ENCODE data around the gene ANO6.
A peak's percentile ranks its signal among the peaks of the same experiment; 100 is the strongest.
"Not testable (repeated sequence)": the region's sequence is repeated elsewhere in the genome, so short reads cannot be mapped to it uniquely, and the experiment has no call there.

ANO6 gene, protein sequence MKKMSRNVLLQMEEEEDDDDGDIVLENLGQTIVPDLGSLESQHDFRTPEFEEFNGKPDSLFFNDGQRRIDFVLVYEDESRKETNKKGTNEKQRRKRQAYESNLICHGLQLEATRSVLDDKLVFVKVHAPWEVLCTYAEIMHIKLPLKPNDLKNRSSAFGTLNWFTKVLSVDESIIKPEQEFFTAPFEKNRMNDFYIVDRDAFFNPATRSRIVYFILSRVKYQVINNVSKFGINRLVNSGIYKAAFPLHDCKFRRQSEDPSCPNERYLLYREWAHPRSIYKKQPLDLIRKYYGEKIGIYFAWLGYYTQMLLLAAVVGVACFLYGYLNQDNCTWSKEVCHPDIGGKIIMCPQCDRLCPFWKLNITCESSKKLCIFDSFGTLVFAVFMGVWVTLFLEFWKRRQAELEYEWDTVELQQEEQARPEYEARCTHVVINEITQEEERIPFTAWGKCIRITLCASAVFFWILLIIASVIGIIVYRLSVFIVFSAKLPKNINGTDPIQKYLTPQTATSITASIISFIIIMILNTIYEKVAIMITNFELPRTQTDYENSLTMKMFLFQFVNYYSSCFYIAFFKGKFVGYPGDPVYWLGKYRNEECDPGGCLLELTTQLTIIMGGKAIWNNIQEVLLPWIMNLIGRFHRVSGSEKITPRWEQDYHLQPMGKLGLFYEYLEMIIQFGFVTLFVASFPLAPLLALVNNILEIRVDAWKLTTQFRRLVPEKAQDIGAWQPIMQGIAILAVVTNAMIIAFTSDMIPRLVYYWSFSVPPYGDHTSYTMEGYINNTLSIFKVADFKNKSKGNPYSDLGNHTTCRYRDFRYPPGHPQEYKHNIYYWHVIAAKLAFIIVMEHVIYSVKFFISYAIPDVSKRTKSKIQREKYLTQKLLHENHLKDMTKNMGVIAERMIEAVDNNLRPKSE

DNA sequence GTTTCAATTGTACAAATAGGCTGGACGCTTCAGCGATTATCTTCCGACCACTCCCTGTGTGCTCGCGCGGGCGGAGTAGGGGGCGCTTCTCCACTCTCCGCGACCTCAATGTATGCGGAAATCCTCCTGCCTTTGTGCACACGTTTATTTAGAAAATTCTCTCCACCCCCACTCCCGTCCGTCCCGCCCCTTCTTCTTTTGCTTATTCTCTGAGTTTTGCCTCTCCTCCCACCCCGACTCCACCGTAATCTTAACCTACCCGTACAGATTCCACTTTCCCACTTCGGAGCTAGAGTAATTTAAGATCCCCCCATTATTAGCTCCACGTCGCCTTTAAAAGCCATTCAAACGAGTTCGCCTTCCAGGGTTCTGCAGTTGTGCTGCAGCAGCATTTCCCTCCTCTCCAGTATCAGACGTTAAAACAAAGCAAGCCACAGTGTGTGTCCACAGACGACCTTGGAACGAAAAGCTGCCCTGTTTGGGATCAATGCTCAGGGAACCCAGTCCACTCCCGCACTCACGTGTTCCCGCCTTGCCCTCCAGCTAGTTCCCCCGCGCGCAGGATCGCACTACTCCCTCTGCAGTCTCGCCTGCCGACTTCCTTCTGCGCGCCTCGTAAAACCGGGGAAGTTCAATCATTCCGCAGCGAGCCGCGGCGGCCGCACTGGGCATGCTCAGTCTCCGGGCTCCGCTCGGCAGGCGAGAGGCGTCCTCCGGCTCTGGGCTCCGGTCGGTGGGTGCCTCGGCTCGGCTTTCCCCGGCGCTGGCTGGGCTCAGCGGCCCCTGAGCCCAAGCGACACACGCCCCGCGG, at the start of gene ANO6:
Gene ANO6 (plus strand): TSS at position 677 of the 811 bp plus-strand sequence. CDS start 227 bp downstream, outside the sequence.
- peak; percentile 83 for DNase-seq
- Histone ChIP-seq H4K20me1 (ENCODE audit: insufficient read depth, low read length) (no peaks in the 10 kb centered on the region), H3K27ac (ENCODE audit: low read length) (peak within 1 kb of the TSS; percentile 80), H3K9me3 (replicated peaks; ENCODE audit: insufficient read depth, low read length) (no peaks in the 10 kb centered on the region), H3K4me3 (ENCODE audit: low read length) (peak within 1 kb of the TSS; percentile 81), H3K4me2 (ENCODE audit: low read depth, low read length) (peak within 1 kb of the TSS; percentile 77), H3K27me3 (replicated peaks; ENCODE audit: insufficient read depth, low read length) (no peaks in the 10 kb centered on the region), H3F3A (ENCODE audit: insufficient read depth, low read length) (peaks cover 22% of the 10 kb centered on the region), H2AFZ (ENCODE audit: low read length) (peak within 1 kb of the TSS; percentile 84), H3K79me2 (ENCODE audit: low read length) (peaks cover 50% of the 10 kb centered on the region), H3K9me2 (replicated peaks; ENCODE audit: insufficient read depth, low read length) (no peaks in the 10 kb centered on the region), H3K9ac (ENCODE audit: low read length) (peak within 1 kb of the TSS; percentile 82), H3K4me1 (ENCODE audit: low read length) (peaks cover 19% of the 10 kb centered on the region), H3K36me3 (replicated peaks; ENCODE audit: insufficient read depth, low read length) (no peaks in the 10 kb centered on the region)
- TF ChIP-seq EZH2 (optimal IDR thresholded peaks at IDR 0.05; ENCODE audit: low read depth, low read length): no peak
- TF ChIP-seq CTCF (IDR thresholded peaks at IDR 0.05; ENCODE audit: low read length): peak; percentile 25
- no peak for TF ChIP-seq EZH2phosphoT487 (IDR thresholded peaks at IDR 0.05; ENCODE audit: low read length)

GRCh38 chr12:45168976-45169375, 46.9 kb upstream of the ANO6 start:
- no peak overlapping the region for H3K9ac ChIP-seq (ENCODE audit: low read length)
- DNase-seq: no peak
- no peaks in the 10 kb centered on the region for H3K36me3 ChIP-seq (replicated peaks; ENCODE audit: insufficient read depth, low read length)
- H3K27me3 ChIP-seq (replicated peaks; ENCODE audit: insufficient read depth, low read length): no peaks in the 10 kb centered on the region
- no peak overlapping the region for H3K4me3 ChIP-seq (ENCODE audit: low read length)
- H4K20me1 ChIP-seq (ENCODE audit: insufficient read depth, low read length): no peaks in the 10 kb centered on the region
- no peak overlapping the region for H2AFZ ChIP-seq (ENCODE audit: low read length)
- H3K27ac ChIP-seq (ENCODE audit: low read length): no peak overlapping the region
- H3K9me2 ChIP-seq (replicated peaks; ENCODE audit: insufficient read depth, low read length): no peaks in the 10 kb centered on the region
- H3K9me3 ChIP-seq (replicated peaks; ENCODE audit: insufficient read depth, low read length): no peaks in the 10 kb centered on the region
- TF ChIP-seq EZH2phosphoT487 (IDR thresholded peaks at IDR 0.05; ENCODE audit: low read length) (no peak), CTCF (IDR thresholded peaks at IDR 0.05; ENCODE audit: low read length) (no peak)
- H3K4me1 ChIP-seq (ENCODE audit: low read length): no peaks in the 10 kb centered on the region
- no peaks in the 10 kb centered on the region for H3F3A ChIP-seq (ENCODE audit: insufficient read depth, low read length)
- no peak overlapping the region for H3K4me2 ChIP-seq (ENCODE audit: low read depth, low read length)
- H3K79me2 ChIP-seq (ENCODE audit: low read length): no peaks in the 10 kb centered on the region

GRCh38 chr12:45170456-45171042, 45.3 kb upstream of the ANO6 start:
- H2AFZ ChIP-seq (ENCODE audit: low read length): no peak overlapping the region
- no peak overlapping the region for H3K27ac ChIP-seq (ENCODE audit: low read length)
- H3K27me3 ChIP-seq (replicated peaks; ENCODE audit: insufficient read depth, low read length): no peaks in the 10 kb centered on the region
- DNase-seq: peak; percentile 57
- no peaks in the 10 kb centered on the region for H3K36me3 ChIP-seq (replicated peaks; ENCODE audit: insufficient read depth, low read length)
- no peaks in the 10 kb centered on the region for H3F3A ChIP-seq (ENCODE audit: insufficient read depth, low read length)
- peak; percentile 95 for TF ChIP-seq CTCF (IDR thresholded peaks at IDR 0.05; ENCODE audit: low read length)
- no peak for TF ChIP-seq EZH2phosphoT487 (IDR thresholded peaks at IDR 0.05; ENCODE audit: low read length)
- no peaks in the 10 kb centered on the region for H4K20me1 ChIP-seq (ENCODE audit: insufficient read depth, low read length)
- H3K9me3 ChIP-seq (replicated peaks; ENCODE audit: insufficient read depth, low read length): no peaks in the 10 kb centered on the region
- H3K79me2 ChIP-seq (ENCODE audit: low read length): no peaks in the 10 kb centered on the region
- no peak overlapping the region for H3K4me3 ChIP-seq (ENCODE audit: low read length)
- H3K9ac ChIP-seq (ENCODE audit: low read length): no peak overlapping the region
- no peaks in the 10 kb centered on the region for H3K9me2 ChIP-seq (replicated peaks; ENCODE audit: insufficient read depth, low read length)
- H3K4me1 ChIP-seq (ENCODE audit: low read length): no peaks in the 10 kb centered on the region
- no peak overlapping the region for H3K4me2 ChIP-seq (ENCODE audit: low read depth, low read length)

DNA sequence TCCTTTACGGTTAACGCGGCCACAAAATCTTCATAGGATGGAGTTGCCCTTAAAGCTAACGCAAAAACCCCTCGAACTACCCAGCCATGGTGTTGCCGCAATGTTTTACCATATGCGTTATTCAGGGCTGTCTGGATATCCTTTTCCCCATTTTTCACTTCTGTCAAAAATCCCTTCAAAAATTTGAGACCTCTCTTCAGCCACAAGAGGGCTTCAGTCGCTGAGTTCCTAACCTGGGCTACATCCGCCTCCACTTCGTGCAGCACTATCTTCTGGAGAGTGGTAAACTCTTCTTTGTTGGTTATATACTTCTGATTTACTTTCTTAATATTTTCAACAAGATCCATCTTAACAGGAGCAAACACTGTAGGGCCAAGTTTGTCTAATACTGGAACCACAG, 42.6 kb upstream of the ANO6 start:
- not testable (repeated sequence) for H3F3A ChIP-seq (ENCODE audit: insufficient read depth, low read length); H3K9ac ChIP-seq (ENCODE audit: low read length); H3K79me2 ChIP-seq (ENCODE audit: low read length); H3K27ac ChIP-seq (ENCODE audit: low read length); H3K4me3 ChIP-seq (ENCODE audit: low read length); H4K20me1 ChIP-seq (ENCODE audit: insufficient read depth, low read length); H3K36me3 ChIP-seq (replicated peaks; ENCODE audit: insufficient read depth, low read length); H2AFZ ChIP-seq (ENCODE audit: low read length); DNase-seq; H3K27me3 ChIP-seq (replicated peaks; ENCODE audit: insufficient read depth, low read length); H3K9me3 ChIP-seq (replicated peaks; ENCODE audit: insufficient read depth, low read length); H3K9me2 ChIP-seq (replicated peaks; ENCODE audit: insufficient read depth, low read length); H3K4me1 ChIP-seq (ENCODE audit: low read length); H3K4me2 ChIP-seq (ENCODE audit: low read depth, low read length)
